ENCODE measurements around the gene THG1L.
"Not testable (repeated sequence)": the region's sequence is repeated elsewhere in the genome, so short reads cannot be mapped to it uniquely, and the experiment has no call there.

THG1L gene

GRCh38 chr5:157708866-157709265 is 22.4 kb upstream of the THG1L start:
- Histone ChIP-seq H3K4me2 (ENCODE audit: low read length) (no peak overlapping the region), H3K4me3 (ENCODE audit: low read length) (no peak overlapping the region), H3K36me3 (ENCODE audit: insufficient read depth, low read length) (no peaks in the 10 kb centered on the region), H3K9me3 (replicated peaks; ENCODE audit: low read length) (no peaks in the 10 kb centered on the region), H3K4me1 (ENCODE audit: control insufficient read depth, insufficient read depth, low read length) (peaks cover 26% of the 10 kb centered on the region), H3K27me3 (ENCODE audit: control insufficient read depth, insufficient read depth, low read length) (no peaks in the 10 kb centered on the region), H3K9ac (ENCODE audit: low read depth, low read length) (no peak overlapping the region)

GRCh38 chr5:157709346-157709745 is 21.9 kb upstream of the THG1L start:
- Histone ChIP-seq H3K4me1 (ENCODE audit: control insufficient read depth, insufficient read depth, low read length) (peaks cover 31% of the 10 kb centered on the region), H3K9me3 (replicated peaks; ENCODE audit: low read length) (no peaks in the 10 kb centered on the region), H3K36me3 (ENCODE audit: insufficient read depth, low read length) (no peaks in the 10 kb centered on the region), H3K27me3 (ENCODE audit: control insufficient read depth, insufficient read depth, low read length) (no peaks in the 10 kb centered on the region), H3K4me2 (ENCODE audit: low read length) (no peak overlapping the region), H3K9ac (ENCODE audit: low read depth, low read length) (no peak overlapping the region), H3K4me3 (ENCODE audit: low read length) (no peak overlapping the region)

- Histone ChIP-seq H3K27me3 (ENCODE audit: control insufficient read depth, insufficient read depth, low read length) (no peaks in the 10 kb centered on the region), H3K4me2 (ENCODE audit: low read length) (peak overlapping the region; percentile 45), H3K4me1 (ENCODE audit: control insufficient read depth, insufficient read depth, low read length) (peaks cover 35% of the 10 kb centered on the region), H3K9ac (ENCODE audit: low read depth, low read length) (peak overlapping the region; percentile 59), H3K9me3 (replicated peaks; ENCODE audit: low read length) (no peaks in the 10 kb centered on the region), H3K4me3 (ENCODE audit: low read length) (no peak overlapping the region), H3K36me3 (ENCODE audit: insufficient read depth, low read length) (no peaks in the 10 kb centered on the region)
Observed at GRCh38 chr5:157710431-157710830, 20.8 kb upstream of the THG1L start.

- H3K4me1 ChIP-seq (ENCODE audit: control insufficient read depth, insufficient read depth, low read length), result peaks cover 35% of the 10 kb centered on the region
- H3K4me3 ChIP-seq (ENCODE audit: low read length), result peak overlapping the region; percentile 25
- peak overlapping the region; percentile 59 for H3K9ac ChIP-seq (ENCODE audit: low read depth, low read length)
- H3K4me2 ChIP-seq (ENCODE audit: low read length), result peak overlapping the region; percentile 63
- H3K36me3 ChIP-seq (ENCODE audit: insufficient read depth, low read length), result no peaks in the 10 kb centered on the region
- H3K27me3 ChIP-seq (ENCODE audit: control insufficient read depth, insufficient read depth, low read length), result no peaks in the 10 kb centered on the region
- no peaks in the 10 kb centered on the region for H3K9me3 ChIP-seq (replicated peaks; ENCODE audit: low read length)
Observed at GRCh38 chr5:157710882-157711281, 20.3 kb upstream of the THG1L start.

GRCh38 chr5:157713830-157714595 is 17.2 kb upstream of the THG1L start:
- Histone ChIP-seq H3K36me3 (ENCODE audit: insufficient read depth, low read length) (no peaks in the 10 kb centered on the region), H3K4me1 (ENCODE audit: control insufficient read depth, insufficient read depth, low read length) (peaks cover 37% of the 10 kb centered on the region)

GRCh38 chr5:157714596-157714864 is 16.7 kb upstream of the THG1L start:
- H3K9ac ChIP-seq (ENCODE audit: low read depth, low read length), result peak overlapping the region; percentile 11
- H3K27me3 ChIP-seq (ENCODE audit: control insufficient read depth, insufficient read depth, low read length), result no peaks in the 10 kb centered on the region
- no peak overlapping the region for H3K4me3 ChIP-seq (ENCODE audit: low read length)
- peaks cover 32% of the 10 kb centered on the region for H3K4me1 ChIP-seq (ENCODE audit: control insufficient read depth, insufficient read depth, low read length)
- no peaks in the 10 kb centered on the region for H3K9me3 ChIP-seq (replicated peaks; ENCODE audit: low read length)
- H3K4me2 ChIP-seq (ENCODE audit: low read length), result no peak overlapping the region
- H3K36me3 ChIP-seq (ENCODE audit: insufficient read depth, low read length), result no peaks in the 10 kb centered on the region

More at GRCh38 chr5:157713830-157714595, 17.2 kb upstream of the THG1L start:
- H3K9me3 ChIP-seq (replicated peaks; ENCODE audit: low read length), result no peaks in the 10 kb centered on the region
- H3K27me3 ChIP-seq (ENCODE audit: control insufficient read depth, insufficient read depth, low read length), result no peaks in the 10 kb centered on the region
- peak overlapping the region; percentile 11 for H3K9ac ChIP-seq (ENCODE audit: low read depth, low read length)
- no peak overlapping the region for H3K4me2 ChIP-seq (ENCODE audit: low read length)
- no peak overlapping the region for H3K4me3 ChIP-seq (ENCODE audit: low read length)

GRCh38 chr5:157718519-157718918 is 12.7 kb upstream of the THG1L start:
- H3K27me3 ChIP-seq (ENCODE audit: control insufficient read depth, insufficient read depth, low read length), result no peaks in the 10 kb centered on the region
- no peaks in the 10 kb centered on the region for H3K36me3 ChIP-seq (ENCODE audit: insufficient read depth, low read length)
- no peak overlapping the region for H3K4me3 ChIP-seq (ENCODE audit: low read length)
- no peaks in the 10 kb centered on the region for H3K9me3 ChIP-seq (replicated peaks; ENCODE audit: low read length)
- peak overlapping the region; percentile 20 for H3K9ac ChIP-seq (ENCODE audit: low read depth, low read length)
- H3K4me1 ChIP-seq (ENCODE audit: control insufficient read depth, insufficient read depth, low read length), result peaks cover 19% of the 10 kb centered on the region
- peak overlapping the region; percentile 30 for H3K4me2 ChIP-seq (ENCODE audit: low read length)

GRCh38 chr5:157719245-157719644 is 12.0 kb upstream of the THG1L start:
- H3K9me3 ChIP-seq (replicated peaks; ENCODE audit: low read length), result no peaks in the 10 kb centered on the region
- peak overlapping the region; percentile 20 for H3K9ac ChIP-seq (ENCODE audit: low read depth, low read length)
- no peaks in the 10 kb centered on the region for H3K36me3 ChIP-seq (ENCODE audit: insufficient read depth, low read length)
- H3K4me3 ChIP-seq (ENCODE audit: low read length), result no peak overlapping the region
- H3K4me1 ChIP-seq (ENCODE audit: control insufficient read depth, insufficient read depth, low read length), result peaks cover 12% of the 10 kb centered on the region
- no peak overlapping the region for H3K4me2 ChIP-seq (ENCODE audit: low read length)
- no peaks in the 10 kb centered on the region for H3K27me3 ChIP-seq (ENCODE audit: control insufficient read depth, insufficient read depth, low read length)

- H3K9ac ChIP-seq (ENCODE audit: low read depth, low read length), result no peak overlapping the region
- no peaks in the 10 kb centered on the region for H3K36me3 ChIP-seq (ENCODE audit: insufficient read depth, low read length)
- no peaks in the 10 kb centered on the region for H3K27me3 ChIP-seq (ENCODE audit: control insufficient read depth, insufficient read depth, low read length)
- peaks cover 7% of the 10 kb centered on the region for H3K4me1 ChIP-seq (ENCODE audit: control insufficient read depth, insufficient read depth, low read length)
- H3K9me3 ChIP-seq (replicated peaks; ENCODE audit: low read length), result no peaks in the 10 kb centered on the region
- H3K4me3 ChIP-seq (ENCODE audit: low read length), result no peak overlapping the region
- no peak overlapping the region for H3K4me2 ChIP-seq (ENCODE audit: low read length)
Observed at GRCh38 chr5:157721159-157721558, 10.1 kb upstream of the THG1L start.

GRCh38 chr5:157722895-157723294 is 8.3 kb upstream of the THG1L start:
- H3K4me3 ChIP-seq (ENCODE audit: low read length); H3K36me3 ChIP-seq (ENCODE audit: insufficient read depth, low read length); H3K9me3 ChIP-seq (replicated peaks; ENCODE audit: low read length): not testable (repeated sequence)

GRCh38 chr5:157726607-157727006 is 4.6 kb upstream of the THG1L start:
- H3K4me1 ChIP-seq (ENCODE audit: control insufficient read depth, insufficient read depth, low read length); H3K9ac ChIP-seq (ENCODE audit: low read depth, low read length); H3K27me3 ChIP-seq (ENCODE audit: control insufficient read depth, insufficient read depth, low read length); H3K9me3 ChIP-seq (replicated peaks; ENCODE audit: low read length); H3K4me3 ChIP-seq (ENCODE audit: low read length); H3K36me3 ChIP-seq (ENCODE audit: insufficient read depth, low read length); H3K4me2 ChIP-seq (ENCODE audit: low read length): not testable (repeated sequence)

More at GRCh38 chr5:157722895-157723294, 8.3 kb upstream of the THG1L start:
- H3K4me2 ChIP-seq (ENCODE audit: low read length); H3K4me1 ChIP-seq (ENCODE audit: control insufficient read depth, insufficient read depth, low read length); H3K27me3 ChIP-seq (ENCODE audit: control insufficient read depth, insufficient read depth, low read length); H3K9ac ChIP-seq (ENCODE audit: low read depth, low read length): not testable (repeated sequence)

GRCh38 chr5:157727858-157728257 is 3.4 kb upstream of the THG1L start:
- not testable (repeated sequence) for H3K27me3 ChIP-seq (ENCODE audit: control insufficient read depth, insufficient read depth, low read length)

More at GRCh38 chr5:157727858-157728257, 3.4 kb upstream of the THG1L start:
- not testable (repeated sequence) for H3K4me2 ChIP-seq (ENCODE audit: low read length); H3K4me3 ChIP-seq (ENCODE audit: low read length); H3K9me3 ChIP-seq (replicated peaks; ENCODE audit: low read length); H3K9ac ChIP-seq (ENCODE audit: low read depth, low read length); H3K4me1 ChIP-seq (ENCODE audit: control insufficient read depth, insufficient read depth, low read length); H3K36me3 ChIP-seq (ENCODE audit: insufficient read depth, low read length)

Data from skeletal muscle satellite cell (primary cell).